PC-3 (cell line): ENCODE measurements around the gene LTF. TPM values are rescaled to one million over a fixed set of nuclear protein-coding genes. Genes with fewer than 3 reads are reported as not detected.

Source experiments
- ATAC-seq: fragments of 200-7000 bp; cut with Tn5 transposase; 2 replicates; pipeline ENCODE4 v1.9.1; 2020; ENCODE audit warnings: mild to moderate bottlenecking, moderate library complexity
- BruUV-seq: library from RNA; stranded (reverse); fragments of 400-500 nt; replicated peaks from 2 replicates; lab custom pipeline; 2021; lab: Mats Ljungman, UMichigan
- CTCF ChIA-PET: fragments of 300-600 bp; sonication (Branson Sonifier 250); formaldehyde crosslinking; loops from one replicate; lab custom pipeline; 2022; ENCODE audit warnings: antibody characterized with exemption; lab: Charles Lee
- POLR2A ChIA-PET: fragments of 300-600 bp; sonication (Branson Sonifier 250); formaldehyde crosslinking; loops from one replicate; lab custom pipeline; 2022; ENCODE audit warnings: antibody characterized with exemption; ENCODE audit not compliant: unreplicated experiment; lab: Charles Lee
- DNase-seq: peaks from one replicate; pipeline ENCODE4 v3.0.0-alpha.2; 2015
- H2AFZ ChIP-seq: fragments of 300-600 bp; sonication (generic); 2 replicates; pipeline ENCODE4 v1.6.0; 2016; ENCODE audit warnings: antibody characterized with exemption, low read length
- H3F3A ChIP-seq: fragments of 300-600 bp; sonication (generic); one replicate; pipeline ENCODE4 v1.6.0; 2017; ENCODE audit warnings: antibody characterized with exemption, low read length, control low read depth, mild to moderate bottlenecking; ENCODE audit not compliant: unreplicated experiment
- H3K27ac ChIP-seq: fragments of 300-600 bp; sonication (generic); 2 replicates; pipeline ENCODE4 v1.5.1; 2016; ENCODE audit warnings: mild to moderate bottlenecking, low read length
- H3K27me3 ChIP-seq: fragments of 300-600 bp; sonication (generic); 2 replicates; pipeline ENCODE4 v1.6.1; 2016; ENCODE audit warnings: low read length, mixed read lengths
- H3K36me3 ChIP-seq: fragments of 300-600 bp; sonication (generic); 2 replicates; pipeline ENCODE4 v1.6.1; 2016; ENCODE audit warnings: low read depth, mixed run types, low read length, mixed read lengths
- H3K4me1 ChIP-seq: fragments of 300-600 bp; sonication (generic); 2 replicates; pipeline ENCODE4 v1.5.1; 2016; ENCODE audit warnings: low read length; ENCODE audit not compliant: insufficient read depth
- H3K4me2 ChIP-seq: fragments of 300-600 bp; sonication (generic); 2 replicates; pipeline ENCODE4 v1.6.0; 2016; ENCODE audit warnings: low read length
- H3K4me3 ChIP-seq: fragments of 300-600 bp; sonication (generic); 2 replicates; pipeline ENCODE4 v1.5.1; 2016; ENCODE audit warnings: mild to moderate bottlenecking, low read length, mixed read lengths
- H3K79me2 ChIP-seq: fragments of 300-600 bp; sonication (generic); 2 replicates; pipeline ENCODE4 v1.6.1; 2017; ENCODE audit warnings: low read length, mixed read lengths
- H3K9ac ChIP-seq: fragments of 300-600 bp; sonication (generic); 2 replicates; pipeline ENCODE4 v1.6.0; 2016; ENCODE audit warnings: mild to moderate bottlenecking, low read length
- H3K9me2 ChIP-seq: fragments of 300-600 bp; sonication (generic); replicated peaks from 2 replicates; pipeline ENCODE4 v1.6.1; 2016; ENCODE audit warnings: mixed run types, low read length, mixed read lengths
- H3K9me3 ChIP-seq: fragments of 300-600 bp; sonication (generic); 2 replicates; pipeline ENCODE4 v1.6.1; 2016; ENCODE audit warnings: low read length, mixed read lengths
- H4K20me1 ChIP-seq: fragments of 300-600 bp; sonication (generic); 2 replicates; pipeline ENCODE4 v1.6.1; 2016; ENCODE audit warnings: low read length, mixed read lengths
- CTCF ChIP-seq: fragments of 300-600 bp; sonication (generic); conservative IDR thresholded peaks from 2 replicates; pipeline ENCODE4 v1.5.1; 2017; ENCODE audit warnings: antibody characterized with exemption, low read depth, mild to moderate bottlenecking, low read length
- EZH2 ChIP-seq: fragments of 300-600 bp; sonication (generic); IDR thresholded peaks from one replicate; pipeline ENCODE4 v1.6.1; 2017; ENCODE audit warnings: antibody characterized with exemption, mild to moderate bottlenecking, low read length; ENCODE audit not compliant: unreplicated experiment
- EZH2phosphoT487 ChIP-seq: fragments of 300-600 bp; sonication (generic); IDR thresholded peaks from 2 replicates; pipeline ENCODE4 v1.6.1; 2018; ENCODE audit warnings: mild to moderate bottlenecking, antibody characterized with exemption, low read length, borderline replicate concordance
- intact Hi-C: fragments of 100-400 bp; cut with micrococcal nuclease; formaldehyde crosslinking; loops from 2 replicates; pipeline ENCODE4 v1.9.0; 2023
- total RNA-seq: library from RNA; depleted of rRNA; stranded (reverse); fragments of >200 nt; gene quantifications from 2 replicates; pipeline ENCODE4 v1.2.3, GENCODE V29; 2014

Gene LTF
- total RNA-seq, 1 experiment from 2014 or later, result not detected

- TF ChIP-seq CTCF (no peak), EZH2phosphoT487 (no peak), EZH2 (no peak)
- Histone ChIP-seq H3K4me1 (no peaks in the 10 kb centered on the region), H3K9me3 (no peaks in the 10 kb centered on the region), H4K20me1 (no peaks in the 10 kb centered on the region), H3K79me2 (no peaks in the 10 kb centered on the region), H3K27me3 (no peaks in the 10 kb centered on the region), H3K9ac (no peak overlapping the region), H3K36me3 (no peaks in the 10 kb centered on the region), H3K4me2 (no peak overlapping the region), H3F3A (no peaks in the 10 kb centered on the region), H2AFZ (no peak overlapping the region), H3K9me2 (no peaks in the 10 kb centered on the region), H3K4me3 (no peak overlapping the region), H3K27ac (no peak overlapping the region)
- intact Hi-C loops, result no loop called here
- no peak for ATAC-seq
- POLR2A ChIA-PET, result no interaction called here
- CTCF ChIA-PET, result no interaction called here
- no TSS peak for BruUV-seq
- DNase-seq, result no peak
Measured at GRCh38 chr3:46509661-46510187, 45.0 kb upstream of the LTF start.

GRCh38 chr3:46508850-46509591 lies 44.3 kb upstream of the LTF start:
- no peak for DNase-seq
- H3K4me3 ChIP-seq, result no peak overlapping the region
- no peak overlapping the region for H3K27ac ChIP-seq
- H3K4me2 ChIP-seq, result no peak overlapping the region
- ATAC-seq, result no peak
- H3K9me3 ChIP-seq, result no peaks in the 10 kb centered on the region
- TF ChIP-seq EZH2phosphoT487 (no peak), CTCF (no peak), EZH2 (no peak)
- ChIA-PET POLR2A (no interaction called here), CTCF (no interaction called here)
- H2AFZ ChIP-seq, result no peak overlapping the region
- BruUV-seq, result no TSS peak
- H3K27me3 ChIP-seq, result no peaks in the 10 kb centered on the region
- H3K4me1 ChIP-seq, result no peaks in the 10 kb centered on the region
- no peaks in the 10 kb centered on the region for H3F3A ChIP-seq
- H3K9me2 ChIP-seq, result no peaks in the 10 kb centered on the region
- no peak overlapping the region for H3K9ac ChIP-seq
- H3K79me2 ChIP-seq, result no peaks in the 10 kb centered on the region
- no peaks in the 10 kb centered on the region for H4K20me1 ChIP-seq
- H3K36me3 ChIP-seq, result no peaks in the 10 kb centered on the region
- intact Hi-C loops, result no loop called here

GRCh38 chr3:46506526-46506925 lies 41.8 kb upstream of the LTF start:
- Histone ChIP-seq H4K20me1 (no peaks in the 10 kb centered on the region), H3K4me2 (no peak overlapping the region), H3K9ac (no peak overlapping the region), H3K9me3 (no peaks in the 10 kb centered on the region), H3K79me2 (no peaks in the 10 kb centered on the region), H3K27me3 (no peaks in the 10 kb centered on the region), H3K27ac (no peak overlapping the region), H3K4me1 (no peaks in the 10 kb centered on the region), H3K4me3 (no peak overlapping the region), H3K36me3 (no peaks in the 10 kb centered on the region), H2AFZ (no peak overlapping the region), H3F3A (no peaks in the 10 kb centered on the region), H3K9me2 (no peaks in the 10 kb centered on the region)
- intact Hi-C loops, result no loop called here
- no peak for TF ChIP-seq EZH2
- TF ChIP-seq CTCF, result no peak
- no peak for TF ChIP-seq EZH2phosphoT487
- ATAC-seq (no peak), DNase-seq (no peak)
- BruUV-seq, result no TSS peak
- ChIA-PET POLR2A (no interaction called here), CTCF (no interaction called here)
